Tibial artery (tissue), 4 donors: ENCODE measurements around the gene SOBP.
A peak's percentile ranks its signal among the peaks of the same experiment; 100 is the strongest.

Experiments used
- DNase-seq, 2 donors: peaks; one replicate each; pipeline ENCODE4 v3.0.0-alpha.2; 2019
- H3K27ac ChIP-seq, 2 donors: fragments of 200-600 bp; sonication (generic) in 1 of 2; 1 replicate in 1 of 2; 2 replicates in 1 of 2; pipeline ENCODE4 v1.5.1; 2018 to 2019; ENCODE audit warnings: mild to moderate bottlenecking in 1 of 2
- H3K27me3 ChIP-seq, 2 donors: fragments of 200-600 bp; sonication (generic) in 1 of 2; one replicate each; pipeline versions ENCODE4 v1.5.1 to v1.6.0; 2016 to 2019
- H3K36me3 ChIP-seq, 3 donors: fragments of 200-600 bp; sonication (generic) in 2 of 3; one replicate each; pipeline ENCODE4 v1.5.1; 2016 to 2019; ENCODE audit warnings: mild to moderate bottlenecking in 2 of 3
- H3K4me1 ChIP-seq, 4 donors: fragments of 200-600 bp; sonication (generic) in 2 of 4; 1 replicate in 3 of 4; 2 replicates in 1 of 4; pipeline ENCODE4 v1.5.1; 2016 to 2019
- H3K4me3 ChIP-seq, 2 donors: fragments of 200-600 bp; sonication (generic) in 1 of 2; 1 replicate in 1 of 2; 2 replicates in 1 of 2; pipeline ENCODE4 v1.5.1; 2018 to 2019; ENCODE audit warnings: mild to moderate bottlenecking in 2 of 2
- H3K9me3 ChIP-seq, 3 donors: fragments of 200-600 bp; sonication (generic) in 1 of 3; one replicate each; pipeline ENCODE4 v1.5.1; 2016 to 2019
- CTCF ChIP-seq, 2 experiments: fragments of 200-600 bp in 1 of 2; fragments of 450-650 bp in 1 of 2; IDR thresholded peaks; one replicate each; pipeline ENCODE4 v1.5.1; 2017 to 2019; ENCODE audit warnings: antibody characterized with exemption in 2 of 2, mild to moderate bottlenecking in 1 of 2, moderate library complexity in 1 of 2
- intact Hi-C: fragments of 100-400 bp; cut with DNase I; formaldehyde crosslinking; loops from one replicate; pipeline ENCODE4 v1.15.0; 2023; ENCODE audit warnings: low total_unique reads

Gene SOBP

GRCh38 chr6:107504270-107505026, 14.5 kb downstream of the SOBP start:
- no peak for TF ChIP-seq CTCF (IDR thresholded peaks at IDR 0.05)
- Histone ChIP-seq H3K9me3 (no peaks in the 10 kb centered on the region), H3K27ac (no peak overlapping the region), H3K4me3 (no peak overlapping the region), H3K4me1 (peaks cover 0 to 45% (median 10%) of the 10 kb centered on the region in 4 donors), H3K27me3 (no peaks in the 10 kb centered on the region), H3K36me3 (no peaks in the 10 kb centered on the region)
- DNase-seq: no peak
- intact Hi-C loops: no loop called here

- H3K27ac ChIP-seq: no peak overlapping the region
- no peak for TF ChIP-seq CTCF (IDR thresholded peaks at IDR 0.05)
- H3K4me3 ChIP-seq: no peak overlapping the region
- peaks cover 0 to 47% (median 15%) of the 10 kb centered on the region in 4 donors for H3K4me1 ChIP-seq
- intact Hi-C loops: no loop called here
- DNase-seq: no peak
- H3K9me3 ChIP-seq: no peaks in the 10 kb centered on the region
- no peaks in the 10 kb centered on the region for H3K27me3 ChIP-seq
- no peaks in the 10 kb centered on the region for H3K36me3 ChIP-seq
These were observed 16.2 kb downstream of the SOBP start for GRCh38 chr6:107506145-107506544.

GRCh38 chr6:107509506-107509905, 19.6 kb downstream of the SOBP start:
- no peak for DNase-seq
- TF ChIP-seq CTCF (IDR thresholded peaks at IDR 0.05): no peak
- H3K36me3 ChIP-seq: no peaks in the 10 kb centered on the region
- H3K27me3 ChIP-seq: no peaks in the 10 kb centered on the region
- intact Hi-C loops: no loop called here
- no peak overlapping the region for H3K4me3 ChIP-seq
- no peaks in the 10 kb centered on the region for H3K9me3 ChIP-seq
- peak overlapping the region; percentile 3 to 36 for H3K27ac ChIP-seq
- H3K4me1 ChIP-seq: peaks cover 0 to 44% (median 13%) of the 10 kb centered on the region in 4 donors

- intact Hi-C loops: no loop called here
- Histone ChIP-seq H3K36me3 (peaks cover 0 to 5% (median 0%) of the 10 kb centered on the region in 3 donors), H3K4me3 (no peak overlapping the region), H3K27me3 (no peaks in the 10 kb centered on the region), H3K9me3 (peaks cover 0 to 3% (median 0%) of the 10 kb centered on the region in 3 donors), H3K4me1 (peaks cover 0 to 38% (median 13%) of the 10 kb centered on the region in 4 donors), H3K27ac (peak overlapping the region; percentile 3 to 36)
- no peak for DNase-seq
- TF ChIP-seq CTCF (IDR thresholded peaks at IDR 0.05): no peak
These were observed 20.2 kb downstream of the SOBP start for GRCh38 chr6:107510108-107510507.

- Histone ChIP-seq H3K36me3 (peaks cover 0 to 12% (median 0%) of the 10 kb centered on the region in 3 donors), H3K4me3 (no peak overlapping the region), H3K27me3 (no peaks in the 10 kb centered on the region), H3K9me3 (peaks cover 0 to 10% (median 0%) of the 10 kb centered on the region in 3 donors), H3K27ac (peak overlapping the region; percentile 56 to 64), H3K4me1 (peaks cover 0 to 35% (median 13%) of the 10 kb centered on the region in 4 donors)
- no peak for TF ChIP-seq CTCF (IDR thresholded peaks at IDR 0.05)
- peak; percentile 77 to 91 for DNase-seq
- intact Hi-C loops: no loop called here
These were observed 21.6 kb downstream of the SOBP start for GRCh38 chr6:107511511-107511993.
